Sigmoid colon (tissue), 4 donors: ENCODE results near the gene NAT9.

Experiments used
- POLR2AphosphoS5 ChIP-seq, 4 donors: sonication (generic); formaldehyde crosslinking; IDR thresholded peaks; one replicate each; pipeline ENCODE4 v1.6.1; 2017; ENCODE audit warnings: antibody characterized with exemption in 4 of 4
- TF ChIP-seq, protein P1 (sequence below), 4 experiments: fragments of 450-650 bp in 3 of 4; fragments of 200-600 bp in 1 of 4; IDR thresholded peaks; one replicate each; pipeline ENCODE4 v1.5.1; 2016 to 2019; ENCODE audit warnings: antibody characterized with exemption in 4 of 4, mild to moderate bottlenecking in 3 of 4, moderate library complexity in 2 of 4

DNA sequence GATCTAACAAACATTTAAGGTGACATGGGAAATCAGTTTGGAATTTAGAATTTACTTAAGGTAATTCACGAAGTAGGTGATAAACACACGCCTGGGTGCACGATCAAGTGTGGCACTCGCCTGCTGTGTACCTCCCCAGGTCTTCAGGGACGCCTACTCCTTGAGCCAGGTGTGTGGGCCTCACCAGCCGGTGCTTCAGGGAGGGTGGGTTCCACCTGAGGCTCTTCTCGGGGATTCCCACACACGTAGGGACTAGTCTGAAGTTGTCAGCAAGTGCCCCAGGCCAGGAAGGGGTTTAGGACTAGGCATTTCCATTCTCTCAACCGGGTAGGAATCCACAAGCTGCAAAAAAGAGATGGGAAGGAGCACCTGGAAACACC lies 9.8 kb upstream of the NAT9 start:
- TF ChIP-seq, protein P1, sequence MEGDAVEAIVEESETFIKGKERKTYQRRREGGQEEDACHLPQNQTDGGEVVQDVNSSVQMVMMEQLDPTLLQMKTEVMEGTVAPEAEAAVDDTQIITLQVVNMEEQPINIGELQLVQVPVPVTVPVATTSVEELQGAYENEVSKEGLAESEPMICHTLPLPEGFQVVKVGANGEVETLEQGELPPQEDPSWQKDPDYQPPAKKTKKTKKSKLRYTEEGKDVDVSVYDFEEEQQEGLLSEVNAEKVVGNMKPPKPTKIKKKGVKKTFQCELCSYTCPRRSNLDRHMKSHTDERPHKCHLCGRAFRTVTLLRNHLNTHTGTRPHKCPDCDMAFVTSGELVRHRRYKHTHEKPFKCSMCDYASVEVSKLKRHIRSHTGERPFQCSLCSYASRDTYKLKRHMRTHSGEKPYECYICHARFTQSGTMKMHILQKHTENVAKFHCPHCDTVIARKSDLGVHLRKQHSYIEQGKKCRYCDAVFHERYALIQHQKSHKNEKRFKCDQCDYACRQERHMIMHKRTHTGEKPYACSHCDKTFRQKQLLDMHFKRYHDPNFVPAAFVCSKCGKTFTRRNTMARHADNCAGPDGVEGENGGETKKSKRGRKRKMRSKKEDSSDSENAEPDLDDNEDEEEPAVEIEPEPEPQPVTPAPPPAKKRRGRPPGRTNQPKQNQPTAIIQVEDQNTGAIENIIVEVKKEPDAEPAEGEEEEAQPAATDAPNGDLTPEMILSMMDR (IDR thresholded peaks at IDR 0.05) = no peak
- no peak for TF ChIP-seq POLR2AphosphoS5 (IDR thresholded peaks at IDR 0.05)
